Ureter (tissue), 1 donor: ENCODE results near the gene SLIT3. TPM values are rescaled to one million over a fixed set of nuclear protein-coding genes. Genes with fewer than 3 reads are reported as not detected.

Source experiments
- DNase-seq: peaks from one replicate; pipeline ENCODE4 v3.0.0-alpha.2; 2020; ENCODE audit warnings: low spot score
- total RNA-seq: library from RNA; stranded (reverse); gene quantifications from one replicate; pipeline ENCODE4 v1.2.4, GENCODE V29; 2023
- donor health status: DM: yes; HTN: yes; CAD: no.

Gene SLIT3
- total RNA-seq, 1 donor from 2014 or later = 67.0 TPM

DNA sequence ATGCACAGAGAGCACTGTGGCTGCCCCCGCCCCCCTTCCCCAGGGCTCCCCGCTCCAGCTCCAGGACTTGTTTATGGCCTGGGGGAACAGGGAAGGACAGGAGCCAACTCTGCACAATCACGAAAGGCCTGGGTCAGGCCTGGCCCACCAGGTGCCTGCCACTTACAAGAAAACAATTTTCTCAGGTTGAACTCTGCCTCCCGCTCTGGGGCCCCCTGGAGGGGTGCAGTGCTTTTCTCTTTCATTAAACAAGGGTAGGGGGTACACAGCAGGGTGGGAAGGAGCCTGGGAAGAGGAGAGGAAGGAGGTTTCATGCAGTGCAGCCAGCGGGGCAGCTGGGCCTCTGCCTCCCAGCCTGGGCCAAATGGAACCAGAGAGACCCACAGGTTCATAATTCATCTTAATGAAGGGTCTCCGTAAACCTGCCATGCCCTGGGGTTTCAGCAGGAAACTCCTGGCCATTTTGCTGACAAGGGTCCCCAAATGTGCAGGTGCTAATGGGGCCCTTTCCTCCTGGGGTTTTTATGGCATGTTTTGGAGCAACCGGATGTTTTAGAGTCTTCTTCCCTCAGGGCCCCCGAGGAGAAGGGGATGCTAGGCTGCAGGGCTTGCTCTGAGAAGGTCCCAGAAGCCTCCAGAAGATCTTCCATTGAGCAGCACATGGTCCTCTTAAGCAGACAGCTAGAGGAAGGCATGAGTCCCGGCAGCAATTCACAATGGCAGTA lies 219.8 kb downstream of the SLIT3 start:
- DNase-seq = no peak

DNA sequence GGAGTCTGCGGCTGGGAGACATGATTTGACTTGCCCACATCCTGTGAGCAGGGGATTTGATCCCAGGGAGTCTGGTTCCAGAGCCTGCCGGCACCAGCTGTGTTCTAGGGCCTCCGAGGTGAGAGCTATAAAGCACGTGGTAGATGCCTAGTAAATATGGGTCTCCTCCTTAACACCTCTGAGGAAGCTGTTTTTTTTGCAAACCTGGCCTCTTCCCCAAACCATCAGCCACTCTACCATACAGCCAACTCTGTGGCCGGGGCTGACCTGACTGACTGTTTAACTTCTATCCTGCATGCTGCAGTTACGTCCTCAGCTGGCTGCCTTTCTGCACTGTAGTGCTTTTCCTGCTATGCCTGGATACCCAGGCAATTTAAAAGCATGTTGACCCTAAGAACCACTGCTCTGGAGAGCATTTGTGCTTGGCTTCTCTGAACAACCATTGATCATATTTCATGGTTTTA lies 220.5 kb downstream of the SLIT3 start:
- no peak for DNase-seq

DNA sequence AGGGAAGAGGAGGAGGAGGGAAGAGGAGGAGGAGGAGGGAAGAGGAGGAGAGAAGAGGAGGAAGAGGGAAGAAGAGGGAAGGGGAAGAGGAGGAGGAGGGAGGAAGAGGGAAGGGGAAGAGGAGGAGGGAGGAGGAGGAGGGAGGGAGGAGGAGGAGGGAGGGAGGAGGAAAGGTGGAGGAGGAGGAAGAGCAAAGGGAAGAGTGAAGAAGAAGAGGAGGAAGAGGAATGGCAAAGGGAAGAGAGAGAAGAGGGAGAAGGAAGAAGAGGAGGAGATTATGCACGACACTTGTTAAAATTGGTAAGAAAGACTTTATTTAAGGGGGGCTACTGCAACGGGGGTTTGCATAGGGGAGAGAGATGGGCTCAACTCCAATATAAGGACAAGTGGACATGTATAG lies 221.2 kb downstream of the SLIT3 start:
- no peak for DNase-seq

DNA sequence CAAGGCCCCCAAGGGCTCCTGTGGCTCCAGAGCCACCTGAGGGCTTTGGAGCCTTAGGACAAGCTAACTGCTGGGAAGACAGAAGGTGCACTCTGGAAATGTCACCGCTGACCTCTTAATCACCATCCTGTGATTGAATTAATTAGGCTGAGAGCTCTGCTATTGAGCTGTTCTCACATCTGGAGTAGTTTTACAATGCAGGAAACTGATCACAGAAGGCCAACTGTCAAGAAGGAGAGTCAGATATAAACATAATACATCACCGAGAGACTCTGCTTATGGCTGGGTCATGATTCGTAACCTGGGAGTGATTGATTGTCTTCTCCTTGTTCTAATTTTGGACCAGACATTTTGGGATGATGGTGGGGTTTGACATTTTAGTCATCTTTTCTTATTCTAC lies 226.1 kb downstream of the SLIT3 start:
- DNase-seq = no peak

DNA sequence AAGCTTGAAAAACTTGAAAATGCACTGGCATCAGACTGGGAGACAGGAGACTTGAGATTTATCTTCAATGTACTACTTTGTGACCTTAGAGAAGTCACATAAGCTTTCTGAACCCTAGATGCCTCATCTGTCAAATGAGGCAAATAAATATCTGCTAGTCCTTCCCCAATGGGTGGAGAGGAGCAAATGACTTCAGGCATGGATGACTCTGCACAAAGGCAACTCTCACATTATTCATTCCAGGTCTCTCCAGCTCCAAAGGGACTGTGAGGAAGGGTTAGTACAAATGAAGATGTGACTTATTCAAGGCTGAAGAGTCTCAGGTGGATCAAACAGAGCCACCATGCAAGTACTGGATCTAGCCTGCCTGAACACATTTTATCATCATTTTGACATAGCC lies 228.7 kb downstream of the SLIT3 start:
- no peak for DNase-seq

DNA sequence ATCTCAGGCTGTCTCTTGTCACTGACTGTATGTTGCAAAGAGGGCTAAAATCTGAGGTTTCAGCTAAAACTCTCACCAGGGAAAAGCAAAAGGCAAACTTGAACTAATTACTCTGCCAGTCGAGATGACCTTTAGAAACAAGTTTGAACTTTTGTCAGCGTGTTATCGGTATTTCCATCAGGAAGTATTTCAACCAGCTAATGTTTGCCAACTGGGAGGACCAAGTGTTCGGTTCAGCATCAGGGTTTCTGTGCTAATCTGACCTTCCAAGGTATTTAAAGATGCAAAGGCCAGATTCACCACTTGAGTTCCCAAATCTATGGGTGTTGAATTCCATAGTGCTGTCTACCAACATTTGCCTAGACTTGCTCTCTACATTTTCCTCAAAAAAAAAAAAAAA lies 230.5 kb downstream of the SLIT3 start:
- DNase-seq = no peak

DNA sequence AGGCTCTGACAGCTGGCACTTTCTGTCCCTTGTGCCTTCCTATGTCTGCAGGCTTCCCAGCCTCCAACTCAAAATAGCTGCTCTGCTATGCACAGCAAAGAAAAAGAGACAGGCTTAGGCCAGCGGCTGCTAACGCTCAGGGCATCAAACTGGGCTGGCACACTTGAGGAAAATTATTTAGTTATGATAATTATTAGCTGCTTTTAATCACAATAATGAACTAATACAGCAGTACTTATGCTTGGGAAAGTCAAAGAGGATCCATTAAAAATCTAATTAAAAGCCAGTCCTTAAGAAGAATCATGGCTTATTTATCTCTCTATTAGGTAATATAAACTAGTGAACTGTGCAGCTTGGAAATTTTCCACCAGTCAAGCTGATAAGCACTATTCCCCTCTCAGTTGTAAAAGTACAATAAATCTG lies 233.2 kb downstream of the SLIT3 start:
- DNase-seq = no peak

DNA sequence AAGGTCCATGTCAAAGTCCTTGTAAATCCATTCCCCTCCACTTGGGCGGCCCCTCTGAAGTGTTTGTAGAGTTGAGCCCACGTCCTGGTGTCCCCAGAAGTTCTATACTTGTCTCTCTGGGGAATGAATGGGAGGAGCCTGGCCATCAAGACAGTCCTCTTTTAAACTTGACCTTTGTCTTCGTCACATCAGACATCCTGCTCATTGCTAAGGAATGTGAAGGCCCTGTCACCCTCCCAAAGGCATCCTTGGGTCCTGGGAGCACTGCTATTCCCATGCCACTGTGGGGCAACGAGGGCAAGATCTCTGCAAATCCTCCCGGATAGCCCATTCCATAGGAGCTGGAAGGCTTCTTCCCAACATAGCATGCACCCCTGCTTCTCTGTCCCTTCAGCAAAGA lies 235.5 kb downstream of the SLIT3 start:
- no peak for DNase-seq

DNA sequence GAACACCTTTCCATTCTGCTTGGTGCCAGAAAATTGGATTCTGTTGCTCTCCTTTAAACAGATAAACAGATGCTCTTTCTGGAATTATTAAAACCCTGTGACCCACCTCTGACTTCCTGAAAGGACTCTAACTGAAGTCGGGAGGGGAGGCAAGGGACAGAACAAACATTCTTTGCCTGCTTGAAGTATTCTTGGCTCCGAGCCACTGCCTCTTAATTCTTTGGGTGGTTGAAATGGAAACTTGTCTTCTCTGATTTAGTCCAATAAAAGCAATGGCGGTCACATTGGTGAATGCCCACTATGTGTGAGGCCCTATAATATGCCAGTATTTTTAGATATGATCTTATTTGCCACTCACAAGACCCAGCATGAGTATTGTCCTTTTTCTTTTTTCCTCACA lies 236.8 kb downstream of the SLIT3 start:
- peak; percentile 49 for DNase-seq

DNA sequence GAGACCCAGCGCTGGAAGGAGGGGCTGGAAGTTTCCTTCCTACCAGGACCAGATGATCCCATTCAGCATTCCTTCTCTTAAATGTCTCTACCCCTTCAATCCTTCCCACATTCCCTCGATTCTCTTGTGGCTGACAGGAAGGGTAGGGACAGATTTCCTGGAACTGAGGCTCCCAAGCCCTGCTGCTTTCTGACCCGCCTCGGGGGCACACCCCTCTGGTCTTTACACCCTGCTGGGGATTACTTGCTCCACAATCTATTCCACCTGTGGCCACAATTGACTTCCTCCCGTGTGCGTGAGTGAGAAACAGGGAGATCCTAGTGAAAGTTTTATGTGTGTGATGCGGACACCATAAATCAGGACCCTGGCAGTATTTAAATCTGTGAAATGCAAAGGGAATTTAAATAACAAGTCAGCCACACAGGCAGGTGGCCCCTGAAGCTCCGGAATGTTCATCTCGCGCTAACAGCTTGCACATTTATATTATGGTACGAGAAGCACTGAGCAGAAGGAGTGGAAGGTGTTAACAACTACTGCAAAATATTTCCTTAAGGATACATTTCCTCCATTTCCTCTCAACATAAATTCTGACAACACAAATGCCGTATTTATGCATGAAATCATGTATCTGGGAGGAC lies 237.5 kb downstream of the SLIT3 start:
- no peak for DNase-seq

DNA sequence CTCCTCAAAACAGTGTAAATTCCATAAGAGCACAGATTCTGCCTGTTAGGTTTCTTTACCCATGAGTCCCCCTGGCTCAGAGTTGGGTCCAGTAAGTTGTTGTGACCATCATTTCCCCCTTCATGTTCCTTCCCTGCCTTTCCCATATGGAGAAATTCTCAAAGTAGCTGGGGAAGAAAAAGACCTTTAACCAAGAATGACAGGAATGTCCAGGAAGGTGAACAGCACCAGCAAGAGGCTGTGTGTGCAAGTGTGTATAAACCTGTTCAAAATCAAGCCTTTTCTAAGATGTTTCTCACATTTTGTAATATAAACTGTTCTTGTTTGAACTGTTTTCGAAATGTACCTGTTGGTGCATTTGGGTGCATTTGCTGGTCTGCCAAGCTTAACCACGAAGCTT lies 238.2 kb downstream of the SLIT3 start:
- DNase-seq = no peak

DNA sequence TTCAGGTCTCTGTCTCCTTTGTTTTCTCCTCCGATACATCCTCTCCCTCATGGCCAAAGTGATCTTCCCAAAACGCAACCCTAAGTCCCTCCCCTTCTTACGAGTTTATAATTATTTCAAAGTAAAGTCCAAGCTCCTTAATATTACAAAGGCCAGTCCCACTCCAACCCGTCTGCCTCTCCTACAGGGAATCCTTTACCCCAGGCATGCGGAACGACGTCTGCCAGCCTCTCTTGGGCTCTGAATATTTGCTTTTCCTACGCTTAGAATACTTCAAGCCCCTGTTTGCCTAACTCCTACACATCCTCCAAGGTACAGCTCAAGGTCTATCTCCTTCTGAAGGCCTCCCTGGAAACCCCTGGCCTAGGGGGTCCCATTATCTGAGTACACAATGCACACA lies 246.4 kb downstream of the SLIT3 start:
- DNase-seq = no peak

DNA sequence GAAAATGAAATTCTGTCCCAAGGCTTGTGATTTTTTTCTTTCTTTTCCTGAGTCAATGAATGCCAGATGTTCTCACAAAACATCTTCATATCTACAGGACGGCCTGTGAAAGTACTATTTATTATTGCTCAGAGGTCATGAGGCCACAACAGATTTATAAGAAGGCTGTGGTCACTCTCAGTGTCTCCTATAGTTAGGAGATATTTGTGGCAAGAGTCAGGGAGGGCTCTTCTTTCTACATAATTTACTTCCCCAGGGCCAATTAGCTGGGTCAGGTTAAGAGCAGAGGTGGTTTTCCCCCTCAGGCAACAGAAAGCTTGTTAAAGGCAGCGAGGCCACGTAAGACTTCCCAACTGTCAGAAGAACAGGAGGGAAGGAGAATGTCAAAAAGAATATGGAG lies 248.7 kb downstream of the SLIT3 start:
- no peak for DNase-seq

DNA sequence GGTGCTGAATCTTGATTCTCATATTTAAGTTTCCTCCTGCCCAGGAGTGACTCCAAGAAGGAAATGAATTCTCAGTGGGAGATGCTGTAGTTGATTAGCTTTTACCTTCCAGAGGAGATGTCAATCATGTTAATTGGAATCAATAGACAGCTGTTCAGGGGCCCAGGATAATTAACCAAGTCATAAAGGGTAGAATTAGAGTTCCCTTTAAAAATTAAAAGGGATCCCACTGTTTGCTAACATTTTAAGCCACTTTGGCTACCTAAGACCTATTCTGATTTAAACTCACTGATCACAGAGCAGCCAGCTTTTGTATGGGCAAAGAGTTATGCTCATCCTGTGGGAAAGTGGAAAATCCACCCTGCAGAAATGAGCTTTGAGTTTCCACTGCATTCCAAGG lies 249.6 kb downstream of the SLIT3 start:
- DNase-seq = no peak

DNA sequence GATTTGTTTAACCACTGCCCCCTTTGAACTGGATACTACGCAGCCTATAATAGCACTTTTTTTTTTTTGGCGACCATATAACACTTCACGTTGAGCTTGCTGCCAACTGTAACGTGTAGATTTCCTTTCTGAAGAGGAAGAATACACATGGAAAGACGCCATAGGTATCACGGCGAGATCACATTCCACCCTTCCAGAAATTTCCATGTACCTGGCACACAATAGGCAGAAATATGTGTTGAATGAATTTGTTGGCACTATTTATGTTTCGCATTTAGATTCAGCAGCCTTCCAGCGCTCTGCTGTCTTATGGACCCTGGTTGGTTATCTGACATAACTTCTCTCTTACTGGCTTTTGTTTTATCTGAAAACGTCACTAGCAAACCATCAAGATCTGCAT lies 250.3 kb downstream of the SLIT3 start:
- no peak for DNase-seq

DNA sequence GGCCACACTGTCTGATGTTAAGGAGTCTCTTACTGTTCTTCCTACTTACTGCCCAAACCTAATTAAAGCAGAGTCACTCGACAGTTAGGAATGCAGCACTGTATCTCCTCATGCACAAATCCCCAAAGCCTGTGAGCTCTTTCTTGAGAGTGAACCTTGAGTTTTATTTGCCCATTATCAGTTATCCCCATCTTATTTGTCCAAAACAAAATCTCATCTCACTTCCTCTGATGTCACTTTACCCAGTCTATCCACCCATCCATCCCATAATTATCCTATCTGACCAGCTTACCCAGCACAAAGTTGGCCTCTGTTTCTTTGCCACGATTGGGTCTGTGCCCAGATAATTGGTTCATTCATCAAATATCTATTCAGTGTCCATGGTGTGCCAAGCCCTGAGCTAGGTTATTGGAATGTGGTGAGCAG lies 250.8 kb downstream of the SLIT3 start:
- no peak for DNase-seq

DNA sequence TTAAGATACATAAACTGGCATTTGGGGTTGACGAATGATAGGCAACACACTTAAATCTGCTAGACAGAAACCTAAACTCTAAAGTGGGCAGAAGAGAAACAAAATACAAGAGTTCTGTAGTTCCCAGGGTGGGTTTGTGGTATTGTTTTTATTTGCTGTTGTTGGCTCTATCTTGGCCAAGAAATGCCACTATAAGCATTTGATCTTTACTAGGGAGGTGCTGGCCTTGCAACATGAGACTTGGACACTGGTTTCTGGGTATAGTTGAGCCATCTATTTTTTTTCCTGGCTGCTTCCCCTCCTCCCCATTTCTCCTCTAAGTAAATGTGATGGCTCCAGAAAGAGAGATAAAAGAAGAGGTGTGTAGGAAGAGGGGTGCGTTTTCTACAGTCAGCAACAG lies 251.2 kb downstream of the SLIT3 start:
- DNase-seq = no peak

DNA sequence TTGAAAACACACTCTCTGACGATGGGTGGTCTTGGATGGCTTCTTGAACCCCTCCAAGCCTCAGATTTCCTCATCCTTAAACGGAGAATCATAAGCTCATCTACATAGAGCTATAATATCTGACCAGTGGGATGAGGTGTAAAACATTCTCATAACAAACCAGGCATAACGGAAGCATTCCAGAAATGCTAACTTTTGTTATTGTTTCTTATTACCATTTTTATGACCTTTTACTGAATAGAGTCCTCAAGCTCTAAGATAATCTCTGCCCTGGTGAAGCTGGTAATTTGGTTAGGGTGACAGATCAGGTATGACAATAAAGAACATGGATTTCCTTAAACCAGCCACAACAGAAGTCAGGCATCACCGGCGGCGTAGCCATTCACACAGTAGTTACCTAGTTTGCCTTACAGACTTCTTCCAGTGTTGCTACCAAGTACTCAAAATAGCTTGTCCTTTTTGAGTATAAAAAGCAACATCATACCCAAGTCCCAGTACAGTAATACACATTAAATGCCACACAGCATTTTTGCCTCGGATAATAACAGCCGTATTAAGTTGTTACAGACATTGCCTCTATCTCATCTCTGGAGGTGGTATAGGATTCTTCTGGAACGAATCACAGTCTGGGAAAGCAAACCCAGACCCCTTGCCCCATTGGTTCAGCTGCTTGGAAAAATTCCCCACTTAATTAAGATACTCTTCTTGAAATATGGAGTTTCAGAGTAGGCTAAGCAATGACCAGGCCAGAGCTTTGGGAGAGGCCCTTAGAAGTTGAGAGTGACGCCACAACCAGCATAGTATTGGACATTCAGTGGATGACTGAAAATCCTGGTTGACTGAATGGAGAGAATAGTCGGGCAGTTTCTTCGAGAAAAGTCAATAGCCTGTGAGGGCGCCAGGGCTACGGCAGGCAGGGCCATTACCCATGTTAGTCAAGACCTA lies 252.5 kb downstream of the SLIT3 start:
- DNase-seq = no peak

DNA sequence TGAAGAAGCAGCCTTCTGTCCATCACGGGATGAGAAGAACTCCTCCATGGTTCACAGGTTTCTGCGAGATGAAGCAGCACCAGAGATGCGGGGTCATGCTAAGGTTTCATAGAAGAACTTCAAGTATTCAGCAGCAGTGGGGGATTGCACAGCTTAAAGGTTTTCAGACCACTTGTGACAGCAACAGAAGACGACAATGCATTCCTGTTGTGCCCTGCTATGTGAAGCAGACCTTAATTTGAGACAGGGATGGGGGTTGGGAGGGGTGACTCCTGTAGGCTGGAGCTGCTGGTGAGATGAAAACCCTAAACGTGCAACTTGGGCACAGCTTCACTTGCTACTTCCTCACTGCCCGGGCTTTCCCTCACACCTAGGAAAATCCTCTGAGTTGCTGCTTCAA lies 256.0 kb downstream of the SLIT3 start:
- no peak for DNase-seq

DNA sequence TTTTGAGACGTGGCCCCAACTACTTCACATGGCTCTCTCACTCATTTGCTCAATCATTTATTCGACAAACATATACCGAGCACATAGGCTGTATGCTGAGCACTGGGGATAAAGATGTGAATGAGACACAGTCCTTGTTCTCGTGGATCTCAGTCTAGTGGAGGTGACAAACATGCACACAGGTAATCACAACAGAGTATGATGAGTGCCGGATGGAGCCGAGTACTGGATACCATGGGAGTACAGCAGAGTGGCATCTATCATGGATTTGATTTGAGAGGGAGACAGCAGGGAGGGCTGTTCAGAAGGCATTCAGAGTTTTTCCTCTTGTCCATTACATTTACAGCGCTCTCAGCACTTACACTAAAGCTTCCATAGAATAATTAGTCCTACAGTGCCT lies 259.8 kb downstream of the SLIT3 start:
- no peak for DNase-seq

DNA sequence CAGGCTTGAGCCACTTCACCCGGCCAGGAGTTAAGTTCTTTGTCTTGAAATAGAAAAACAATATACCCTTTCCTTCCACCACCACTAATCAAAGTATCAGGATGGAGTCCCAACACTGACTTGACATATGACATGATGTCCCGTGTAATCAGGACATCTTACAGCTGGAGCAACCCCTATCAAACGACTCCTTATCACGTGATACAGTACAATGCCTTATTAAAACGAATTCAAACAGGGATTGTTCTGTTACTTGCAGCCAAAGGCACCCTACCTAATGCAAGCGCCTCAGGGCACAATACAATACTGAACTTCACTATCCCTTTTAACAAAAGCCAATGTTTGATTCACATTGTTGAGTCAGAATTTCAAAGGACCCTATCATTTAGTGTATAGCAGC lies 261.3 kb downstream of the SLIT3 start:
- DNase-seq = no peak

DNA sequence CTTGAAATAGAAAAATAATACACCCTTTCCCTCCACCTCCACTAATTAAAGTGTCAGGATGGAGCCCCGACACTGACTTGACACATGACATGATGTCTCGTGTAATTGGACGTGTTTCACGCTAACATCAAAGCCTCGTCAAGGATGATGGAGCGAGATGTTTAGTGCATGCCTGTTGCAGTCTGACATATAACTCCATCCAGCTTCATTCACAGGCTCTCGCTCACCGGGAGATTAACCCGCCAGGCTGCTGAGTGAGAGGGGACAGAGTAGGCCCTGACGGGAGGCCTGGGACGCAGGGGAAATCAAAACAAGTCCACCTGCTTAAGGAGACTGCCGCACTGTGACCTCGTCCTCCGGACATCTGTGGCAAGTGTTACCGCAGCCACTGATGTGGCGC lies 263.5 kb downstream of the SLIT3 start:
- DNase-seq = no peak
